Measurements from ENCODE around the gene PTTG2. TPM values are rescaled to one million over a fixed set of nuclear protein-coding genes. Genes with fewer than 3 reads are reported as not detected.

PTTG2 gene
- polyA plus RNA-seq, 1 of the 3 experiments (the other 2 are of a cell fraction), result not detected

DNA sequence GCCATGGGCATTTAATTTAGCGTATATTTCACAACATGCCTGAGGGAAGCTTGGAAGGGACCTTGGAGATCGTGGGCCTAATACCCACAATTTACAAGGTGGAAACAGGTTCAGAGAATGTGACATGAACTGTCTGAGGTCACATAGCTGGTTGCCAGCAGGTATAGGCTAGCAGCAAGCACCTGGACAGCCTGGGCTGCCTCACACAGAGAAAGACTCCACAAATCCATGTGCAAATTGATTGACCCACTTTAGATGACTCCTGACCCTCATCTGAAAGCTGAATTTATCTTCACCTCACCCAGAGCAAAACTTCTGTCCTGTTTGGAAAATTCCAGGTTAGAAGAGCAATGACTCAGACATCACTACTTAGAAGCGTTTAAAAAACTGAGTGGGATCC lies 5.8 kb downstream of the PTTG2 start:
- Histone ChIP-seq H2AFZ (ENCODE audit: low read depth) (no peak overlapping the region), H3K9me2 (no peaks in the 10 kb centered on the region), H3K27ac (ENCODE audit: low read depth in 2 of 2, low read length in 1 of 2) (no peak overlapping the region), H3K27me3 (ENCODE audit: insufficient read depth) (no peaks in the 10 kb centered on the region; the same call in 1 of the 2 replicates), H3K36me3 (replicated peaks in 1 of 2; ENCODE audit: control insufficient read depth in 1 of 2, insufficient read depth in 2 of 2, low read length in 1 of 2) (no peaks in the 10 kb centered on the region), H3K4me1 (ENCODE audit: control insufficient read depth in 1 of 2, insufficient read depth in 2 of 2, low read depth in 1 of 2, low read length in 1 of 2) (no peaks in the 10 kb centered on the region; a peak in 1 of 4 replicates), H4K20me1 (ENCODE audit: insufficient read depth) (no peaks in the 10 kb centered on the region), H3K9me3 (no peaks in the 10 kb centered on the region), H3F3A (replicated peaks; ENCODE audit: insufficient read depth) (no peaks in the 10 kb centered on the region), H3K9ac (no peak overlapping the region), H3K4me3 (ENCODE audit: low read depth in 2 of 2, low read length in 1 of 2) (no peak overlapping the region), H3K79me2 (ENCODE audit: insufficient read depth) (no peaks in the 10 kb centered on the region), H3K4me2 (no peak overlapping the region)
- WGBS (ENCODE audit: low lambda C conversion rate), result 71% methylated on average over 3 of the region's 3 CpGs
- TF ChIP-seq POLR2AphosphoS5 (IDR thresholded peaks at IDR 0.05; ENCODE audit: low read depth, low read length) (no peak), RFX5 (IDR thresholded peaks at IDR 0.05; ENCODE audit: low read length) (no peak), RAD21 (IDR thresholded peaks at IDR 0.05; ENCODE audit: low read length) (no peak), SIN3A (IDR thresholded peaks at IDR 0.05; ENCODE audit: borderline replicate concordance, low read depth, low read length) (no peak), RXRA (IDR thresholded peaks at IDR 0.05; ENCODE audit: borderline replicate concordance, low read depth) (no peak), SMC3 (IDR thresholded peaks at IDR 0.05; ENCODE audit: low read depth, low read length) (no peak), NRF1 (IDR thresholded peaks at IDR 0.05; ENCODE audit: low read depth, low read length) (no peak), MEF2A (IDR thresholded peaks at IDR 0.05; ENCODE audit: borderline replicate concordance, low read depth) (no peak), YY1 (IDR thresholded peaks at IDR 0.05; ENCODE audit: low read depth) (no peak), FOXJ3 (CRISPR knock-in tag; IDR thresholded peaks at IDR 0.05) (no peak), EZH2phosphoT487 (IDR thresholded peaks at IDR 0.05; ENCODE audit: borderline replicate concordance, low read depth) (no peak), TCF12 (IDR thresholded peaks at IDR 0.05) (no peak), TAF1 (IDR thresholded peaks at IDR 0.05; ENCODE audit: borderline replicate concordance, low read depth, low read length) (no peak), EP300 (IDR thresholded peaks at IDR 0.05; ENCODE audit: borderline replicate concordance in 1 of 2, low read depth in 1 of 2, low read length in 1 of 2) (no peak)
- TF ChIP-seq, protein P1, sequence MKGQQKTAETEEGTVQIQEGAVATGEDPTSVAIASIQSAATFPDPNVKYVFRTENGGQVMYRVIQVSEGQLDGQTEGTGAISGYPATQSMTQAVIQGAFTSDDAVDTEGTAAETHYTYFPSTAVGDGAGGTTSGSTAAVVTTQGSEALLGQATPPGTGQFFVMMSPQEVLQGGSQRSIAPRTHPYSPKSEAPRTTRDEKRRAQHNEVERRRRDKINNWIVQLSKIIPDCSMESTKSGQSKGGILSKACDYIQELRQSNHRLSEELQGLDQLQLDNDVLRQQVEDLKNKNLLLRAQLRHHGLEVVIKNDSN (IDR thresholded peaks at IDR 0.05; ENCODE audit: borderline replicate concordance, low read depth), result no peak
- TF ChIP-seq, protein P2, sequence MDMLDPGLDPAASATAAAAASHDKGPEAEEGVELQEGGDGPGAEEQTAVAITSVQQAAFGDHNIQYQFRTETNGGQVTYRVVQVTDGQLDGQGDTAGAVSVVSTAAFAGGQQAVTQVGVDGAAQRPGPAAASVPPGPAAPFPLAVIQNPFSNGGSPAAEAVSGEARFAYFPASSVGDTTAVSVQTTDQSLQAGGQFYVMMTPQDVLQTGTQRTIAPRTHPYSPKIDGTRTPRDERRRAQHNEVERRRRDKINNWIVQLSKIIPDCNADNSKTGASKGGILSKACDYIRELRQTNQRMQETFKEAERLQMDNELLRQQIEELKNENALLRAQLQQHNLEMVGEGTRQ (IDR thresholded peaks at IDR 0.05; ENCODE audit: borderline replicate concordance, low read depth, low read length), result no peak
- TF ChIP-seq, protein P3, sequence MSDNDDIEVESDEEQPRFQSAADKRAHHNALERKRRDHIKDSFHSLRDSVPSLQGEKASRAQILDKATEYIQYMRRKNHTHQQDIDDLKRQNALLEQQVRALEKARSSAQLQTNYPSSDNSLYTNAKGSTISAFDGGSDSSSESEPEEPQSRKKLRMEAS (IDR thresholded peaks at IDR 0.05; ENCODE audit: low read depth), result no peak
- TF ChIP-seq, protein P4, sequence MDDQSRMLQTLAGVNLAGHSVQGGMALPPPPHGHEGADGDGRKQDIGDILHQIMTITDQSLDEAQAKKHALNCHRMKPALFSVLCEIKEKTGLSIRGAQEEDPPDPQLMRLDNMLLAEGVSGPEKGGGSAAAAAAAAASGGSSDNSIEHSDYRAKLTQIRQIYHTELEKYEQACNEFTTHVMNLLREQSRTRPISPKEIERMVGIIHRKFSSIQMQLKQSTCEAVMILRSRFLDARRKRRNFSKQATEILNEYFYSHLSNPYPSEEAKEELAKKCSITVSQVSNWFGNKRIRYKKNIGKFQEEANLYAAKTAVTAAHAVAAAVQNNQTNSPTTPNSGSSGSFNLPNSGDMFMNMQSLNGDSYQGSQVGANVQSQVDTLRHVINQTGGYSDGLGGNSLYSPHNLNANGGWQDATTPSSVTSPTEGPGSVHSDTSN (IDR thresholded peaks at IDR 0.05), result no peak
- TF ChIP-seq, protein P5, sequence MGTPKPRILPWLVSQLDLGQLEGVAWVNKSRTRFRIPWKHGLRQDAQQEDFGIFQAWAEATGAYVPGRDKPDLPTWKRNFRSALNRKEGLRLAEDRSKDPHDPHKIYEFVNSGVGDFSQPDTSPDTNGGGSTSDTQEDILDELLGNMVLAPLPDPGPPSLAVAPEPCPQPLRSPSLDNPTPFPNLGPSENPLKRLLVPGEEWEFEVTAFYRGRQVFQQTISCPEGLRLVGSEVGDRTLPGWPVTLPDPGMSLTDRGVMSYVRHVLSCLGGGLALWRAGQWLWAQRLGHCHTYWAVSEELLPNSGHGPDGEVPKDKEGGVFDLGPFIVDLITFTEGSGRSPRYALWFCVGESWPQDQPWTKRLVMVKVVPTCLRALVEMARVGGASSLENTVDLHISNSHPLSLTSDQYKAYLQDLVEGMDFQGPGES (IDR thresholded peaks at IDR 0.05; ENCODE audit: low read depth, low read length), result no peak
- POLR2A ChIA-PET, result no interaction called here
- DNase-seq, result no peak
- CTCF ChIA-PET, result interaction anchor here (1.0 kb wide), 1 partner anchor 10 kb away, joined by 3 read pairs; no protein-coding TSS in a partner anchor

All from SK-N-SH (cell line).